ENCODE data around the gene SNX10. TPM values are rescaled to one million over a fixed set of nuclear protein-coding genes. Genes with fewer than 3 reads are reported as not detected.

Gene SNX10
- total and polyA plus RNA-seq, 7 experiments from 2014 or later: 5.0 to 37.0 (median 7.2) TPM

DNA sequence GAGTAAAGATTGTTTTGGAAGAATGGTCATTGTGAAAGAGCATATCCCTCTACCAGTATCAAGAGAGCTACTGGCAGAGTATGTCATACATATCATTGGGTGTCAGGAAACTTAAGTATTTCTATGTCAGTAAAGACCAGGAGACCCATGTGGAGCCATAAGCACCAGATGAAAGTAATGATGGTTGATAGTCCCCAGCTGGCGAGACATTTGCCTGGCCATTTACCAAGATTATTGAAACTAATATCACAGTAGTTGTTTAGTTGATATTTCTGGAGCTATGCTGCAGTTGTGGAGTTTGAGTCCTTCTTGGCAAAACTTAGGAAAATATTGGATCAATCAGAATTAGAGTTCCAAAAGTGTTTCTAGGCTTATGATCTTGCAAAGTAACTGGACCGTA, 114.8 kb downstream of the SNX10 start:
- DNase-seq: no peak
- H3K4me1 ChIP-seq (ENCODE audit: control insufficient read depth in 2 of 2, insufficient read depth in 2 of 2, low read length in 2 of 2): no peaks in the 10 kb centered on the region
- intact Hi-C loops (cut with micrococcal nuclease): no loop called here

GRCh38 chr7:26409661-26410547, 118.2 kb downstream of the SNX10 start:
- H3K9me3 ChIP-seq (ENCODE audit: control insufficient read depth in 2 of 3, low read length in 3 of 3): no peaks in the 10 kb centered on the region
- no peaks in the 10 kb centered on the region for H3K36me3 ChIP-seq (ENCODE audit: control insufficient read depth in 2 of 3, insufficient read depth in 3 of 3, low read length in 3 of 3)
- Mint-ChIP-seq H3K4me3 (no peak overlapping the region), H3K27ac (no peak overlapping the region), H3K36me3 (peaks cover 0 to 8% (median 0%) of the 10 kb centered on the region in 5 donors), H3K27me3 (peaks cover 22 to 59% (median 34%) of the 10 kb centered on the region in 5 donors), H3K9me3 (peaks cover 0 to 13% (median 3%) of the 10 kb centered on the region in 11 donors), H3K4me1 (no peaks in the 10 kb centered on the region)
- DNase-seq (no peak), ATAC-seq (no peak)
- intact Hi-C loops (cut with micrococcal nuclease): no loop called here
- ChIA-PET POLR2A (interaction anchor here (0.7 kb wide), 1 partner anchor 296 kb away, joined by 4 read pairs; no protein-coding TSS in a partner anchor), CTCF (no interaction called here)
- no peaks in the 10 kb centered on the region for H3K4me1 ChIP-seq (ENCODE audit: control insufficient read depth in 2 of 2, insufficient read depth in 2 of 2, low read length in 2 of 2)
- no peaks in the 10 kb centered on the region for H3K27me3 ChIP-seq (ENCODE audit: control insufficient read depth in 2 of 2, insufficient read depth in 2 of 2, low read length in 2 of 2)
- no peak overlapping the region for H3K4me3 ChIP-seq (ENCODE audit: low read length)
- no peak overlapping the region for H3K27ac ChIP-seq (ENCODE audit: low read depth, low read length)

More for the DNA sequence above, 114.8 kb downstream of the SNX10 start:
- no peak for ATAC-seq
- H3K4me1 Mint-ChIP-seq: no peaks in the 10 kb centered on the region
- Histone ChIP-seq H3K27me3 (ENCODE audit: control insufficient read depth in 2 of 2, insufficient read depth in 2 of 2, low read length in 2 of 2) (no peaks in the 10 kb centered on the region), H3K36me3 (ENCODE audit: control insufficient read depth in 2 of 3, insufficient read depth in 3 of 3, low read length in 3 of 3) (no peaks in the 10 kb centered on the region), H3K4me3 (ENCODE audit: low read length) (no peak overlapping the region), H3K9me3 (ENCODE audit: control insufficient read depth in 2 of 3, low read length in 3 of 3) (no peaks in the 10 kb centered on the region), H3K27ac (ENCODE audit: low read depth, low read length) (no peak overlapping the region)
- peaks cover 0 to 8% (median 0%) of the 10 kb centered on the region in 5 donors for H3K36me3 Mint-ChIP-seq
- H3K4me3 Mint-ChIP-seq: no peak overlapping the region
- H3K27ac Mint-ChIP-seq: no peak overlapping the region
- peaks cover 0 to 13% (median 3%) of the 10 kb centered on the region in 11 donors for H3K9me3 Mint-ChIP-seq
- peaks cover 22 to 43% (median 32%) of the 10 kb centered on the region in 5 donors for H3K27me3 Mint-ChIP-seq
- CTCF ChIA-PET: no interaction called here
- POLR2A ChIA-PET: no interaction called here

GRCh38 chr7:26413007-26413691, 121.5 kb downstream of the SNX10 start:
- POLR2A ChIA-PET: no interaction called here
- H3K4me1 ChIP-seq (ENCODE audit: control insufficient read depth in 2 of 2, insufficient read depth in 2 of 2, low read length in 2 of 2): no peaks in the 10 kb centered on the region
- Mint-ChIP-seq H3K27me3 (peaks cover 11 to 41% (median 24%) of the 10 kb centered on the region in 5 donors), H3K4me1 (no peaks in the 10 kb centered on the region), H3K9me3 (no peaks in the 10 kb centered on the region), H3K4me3 (no peak overlapping the region), H3K27ac (no peak overlapping the region), H3K36me3 (no peaks in the 10 kb centered on the region)
- H3K9me3 ChIP-seq (ENCODE audit: control insufficient read depth in 2 of 3, low read length in 3 of 3): no peaks in the 10 kb centered on the region
- H3K36me3 ChIP-seq (ENCODE audit: control insufficient read depth in 2 of 3, insufficient read depth in 3 of 3, low read length in 3 of 3): no peaks in the 10 kb centered on the region
- ATAC-seq (no peak), DNase-seq (no peak)
- CTCF ChIA-PET: interaction anchor here (0.7 kb wide), 1 partner anchor 9 kb away, joined by 3 read pairs; no protein-coding TSS in a partner anchor
- H3K4me3 ChIP-seq (ENCODE audit: low read length): no peak overlapping the region
- intact Hi-C loops (cut with micrococcal nuclease): no loop called here
- H3K27me3 ChIP-seq (ENCODE audit: control insufficient read depth in 2 of 2, insufficient read depth in 2 of 2, low read length in 2 of 2): no peaks in the 10 kb centered on the region
- no peak overlapping the region for H3K27ac ChIP-seq (ENCODE audit: low read depth, low read length)

DNA sequence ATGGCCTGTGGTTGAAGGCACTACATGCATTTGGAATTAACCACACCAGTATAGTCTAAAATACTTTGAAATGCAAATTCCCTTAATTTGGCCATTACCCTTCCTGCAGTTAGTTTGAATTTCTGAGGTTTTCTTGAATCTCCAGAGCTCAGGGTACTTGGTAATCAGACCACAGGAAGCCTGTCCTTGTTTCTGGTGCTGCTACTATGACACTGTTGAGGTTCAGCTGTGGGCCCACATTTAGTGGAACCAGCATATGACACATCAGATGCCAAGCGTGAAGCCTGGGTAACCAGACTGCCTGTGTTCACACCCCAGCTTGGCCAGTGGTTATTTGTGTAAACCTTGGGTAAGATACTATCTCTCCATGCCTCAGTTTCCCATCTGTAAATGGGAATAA, 124.3 kb downstream of the SNX10 start:
- H3K4me1 ChIP-seq (ENCODE audit: control insufficient read depth in 2 of 2, insufficient read depth in 2 of 2, low read length in 2 of 2): no peaks in the 10 kb centered on the region
- ChIA-PET CTCF (no interaction called here), POLR2A (no interaction called here)
- H3K4me3 ChIP-seq (ENCODE audit: low read length): no peak overlapping the region
- no peak for ATAC-seq
- peaks cover 2 to 31% (median 26%) of the 10 kb centered on the region in 5 donors for H3K27me3 Mint-ChIP-seq
- H3K4me1 Mint-ChIP-seq: no peaks in the 10 kb centered on the region
- H3K27ac Mint-ChIP-seq: no peak overlapping the region
- H3K36me3 Mint-ChIP-seq: no peaks in the 10 kb centered on the region
- H3K4me3 Mint-ChIP-seq: no peak overlapping the region
- intact Hi-C loops (cut with micrococcal nuclease): no loop called here
- H3K36me3 ChIP-seq (ENCODE audit: control insufficient read depth in 2 of 3, insufficient read depth in 3 of 3, low read length in 3 of 3): no peaks in the 10 kb centered on the region
- no peaks in the 10 kb centered on the region for H3K9me3 Mint-ChIP-seq
- H3K27me3 ChIP-seq (ENCODE audit: control insufficient read depth in 2 of 2, insufficient read depth in 2 of 2, low read length in 2 of 2): no peaks in the 10 kb centered on the region
- DNase-seq: no peak
- no peaks in the 10 kb centered on the region for H3K9me3 ChIP-seq (ENCODE audit: control insufficient read depth in 2 of 3, low read length in 3 of 3)
- no peak overlapping the region for H3K27ac ChIP-seq (ENCODE audit: low read depth, low read length)

DNA sequence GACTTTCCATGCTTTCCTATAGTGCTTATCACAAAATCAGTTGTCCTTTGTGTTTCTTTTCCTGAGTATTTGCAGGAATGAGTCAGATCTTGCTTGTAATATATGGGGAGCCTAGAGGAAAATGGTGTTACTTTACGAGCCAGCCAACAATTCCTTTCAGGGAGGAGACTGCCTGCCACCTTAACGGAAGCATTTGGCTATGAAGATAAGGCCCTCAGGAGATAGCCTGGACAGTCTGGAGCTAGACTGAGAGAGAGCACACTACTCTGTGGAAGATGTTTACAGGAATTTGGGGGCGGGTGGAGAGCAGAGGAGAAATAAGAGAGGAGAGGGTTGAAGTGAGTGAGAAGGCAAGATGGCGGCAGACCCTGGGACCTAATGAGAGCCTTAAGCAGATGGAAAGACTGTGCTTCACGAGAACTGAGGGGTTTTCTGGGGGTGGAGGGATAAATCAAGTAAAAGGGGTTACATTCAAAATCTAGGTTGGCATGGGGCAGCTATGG, 126.3 kb downstream of the SNX10 start:
- Mint-ChIP-seq H3K27ac (no peak overlapping the region), H3K36me3 (no peaks in the 10 kb centered on the region), H3K27me3 (peaks cover 8 to 25% (median 22%) of the 10 kb centered on the region in 5 donors), H3K9me3 (no peaks in the 10 kb centered on the region), H3K4me3 (no peak overlapping the region), H3K4me1 (no peaks in the 10 kb centered on the region)
- CTCF ChIA-PET: no interaction called here
- no peaks in the 10 kb centered on the region for H3K9me3 ChIP-seq (ENCODE audit: control insufficient read depth in 2 of 3, low read length in 3 of 3)
- DNase-seq (no peak), ATAC-seq (no peak)
- H3K4me3 ChIP-seq (ENCODE audit: low read length): no peak overlapping the region
- no peaks in the 10 kb centered on the region for H3K4me1 ChIP-seq (ENCODE audit: control insufficient read depth in 2 of 2, insufficient read depth in 2 of 2, low read length in 2 of 2)
- intact Hi-C loops (cut with micrococcal nuclease): no loop called here
- no peak overlapping the region for H3K27ac ChIP-seq (ENCODE audit: low read depth, low read length)
- POLR2A ChIA-PET: no interaction called here
- H3K27me3 ChIP-seq (ENCODE audit: control insufficient read depth in 2 of 2, insufficient read depth in 2 of 2, low read length in 2 of 2): no peaks in the 10 kb centered on the region
- H3K36me3 ChIP-seq (ENCODE audit: control insufficient read depth in 2 of 3, insufficient read depth in 3 of 3, low read length in 3 of 3): no peaks in the 10 kb centered on the region

DNA sequence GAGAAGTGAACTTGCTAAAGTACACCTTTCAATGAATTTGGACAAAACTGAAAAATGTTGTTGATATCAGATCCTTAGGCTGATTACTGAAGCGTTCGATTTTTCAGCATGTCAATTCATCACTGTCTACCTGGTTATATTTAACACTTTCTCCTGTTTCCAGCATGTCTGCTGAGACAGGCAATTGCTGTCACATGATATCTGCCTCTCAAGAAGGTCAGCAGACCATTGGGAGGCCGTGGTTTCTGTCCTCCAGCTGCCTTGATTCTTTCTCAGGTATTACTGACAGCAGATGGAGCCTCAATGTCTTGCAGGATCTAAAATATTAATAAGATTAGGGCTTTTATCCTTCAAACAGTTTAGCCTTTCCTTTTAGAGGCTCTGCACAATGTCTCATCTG, 127.5 kb downstream of the SNX10 start:
- CTCF ChIA-PET: no interaction called here
- no peaks in the 10 kb centered on the region for H3K4me1 Mint-ChIP-seq
- POLR2A ChIA-PET: no interaction called here
- Histone ChIP-seq H3K36me3 (ENCODE audit: control insufficient read depth in 2 of 3, insufficient read depth in 3 of 3, low read length in 3 of 3) (no peaks in the 10 kb centered on the region), H3K27me3 (ENCODE audit: control insufficient read depth in 2 of 2, insufficient read depth in 2 of 2, low read length in 2 of 2) (no peaks in the 10 kb centered on the region), H3K4me3 (ENCODE audit: low read length) (no peak overlapping the region), H3K4me1 (ENCODE audit: control insufficient read depth in 2 of 2, insufficient read depth in 2 of 2, low read length in 2 of 2) (no peaks in the 10 kb centered on the region), H3K9me3 (ENCODE audit: control insufficient read depth in 2 of 3, low read length in 3 of 3) (no peaks in the 10 kb centered on the region), H3K27ac (ENCODE audit: low read depth, low read length) (no peak overlapping the region)
- H3K9me3 Mint-ChIP-seq: peaks cover 0 to 2% (median 0%) of the 10 kb centered on the region in 11 donors
- no peak overlapping the region for H3K4me3 Mint-ChIP-seq
- intact Hi-C loops (cut with micrococcal nuclease): no loop called here
- no peak overlapping the region for H3K27ac Mint-ChIP-seq
- no peak for DNase-seq
- ATAC-seq: no peak
- no peaks in the 10 kb centered on the region for H3K36me3 Mint-ChIP-seq
- peaks cover 8 to 21% (median 15%) of the 10 kb centered on the region in 5 donors for H3K27me3 Mint-ChIP-seq

All from naive thymus-derived CD4-positive, alpha-beta T cell (primary cell).